Measurements from ENCODE around the gene KCNN3. TPM values are rescaled to one million over a fixed set of nuclear protein-coding genes. Genes with fewer than 3 reads are reported as not detected.

KCNN3 gene
- total and polyA plus RNA-seq, 10 donors = 0.13 to 15.1 (median 7.4) TPM

- DNase-seq = no peak
- H3K9me3 ChIP-seq = no peaks in the 10 kb centered on the region
- H3K27me3 ChIP-seq (replicated peaks in 1 of 7) = peaks cover 0 to 26% (median 0%) of the 10 kb centered on the region in 7 donors
- H3K27ac ChIP-seq = no peak overlapping the region
- no peaks in the 10 kb centered on the region for H3K36me3 ChIP-seq
- intact Hi-C loops (cut with DNase I; ENCODE audit: low total_unique reads) = no loop called here
- H3K4me3 ChIP-seq = no peak overlapping the region
- TF ChIP-seq POLR2AphosphoS5 (IDR thresholded peaks at IDR 0.05) (no peak), POLR2A (IDR thresholded peaks at IDR 0.05) (no peak)
- TF ChIP-seq, protein P1, sequence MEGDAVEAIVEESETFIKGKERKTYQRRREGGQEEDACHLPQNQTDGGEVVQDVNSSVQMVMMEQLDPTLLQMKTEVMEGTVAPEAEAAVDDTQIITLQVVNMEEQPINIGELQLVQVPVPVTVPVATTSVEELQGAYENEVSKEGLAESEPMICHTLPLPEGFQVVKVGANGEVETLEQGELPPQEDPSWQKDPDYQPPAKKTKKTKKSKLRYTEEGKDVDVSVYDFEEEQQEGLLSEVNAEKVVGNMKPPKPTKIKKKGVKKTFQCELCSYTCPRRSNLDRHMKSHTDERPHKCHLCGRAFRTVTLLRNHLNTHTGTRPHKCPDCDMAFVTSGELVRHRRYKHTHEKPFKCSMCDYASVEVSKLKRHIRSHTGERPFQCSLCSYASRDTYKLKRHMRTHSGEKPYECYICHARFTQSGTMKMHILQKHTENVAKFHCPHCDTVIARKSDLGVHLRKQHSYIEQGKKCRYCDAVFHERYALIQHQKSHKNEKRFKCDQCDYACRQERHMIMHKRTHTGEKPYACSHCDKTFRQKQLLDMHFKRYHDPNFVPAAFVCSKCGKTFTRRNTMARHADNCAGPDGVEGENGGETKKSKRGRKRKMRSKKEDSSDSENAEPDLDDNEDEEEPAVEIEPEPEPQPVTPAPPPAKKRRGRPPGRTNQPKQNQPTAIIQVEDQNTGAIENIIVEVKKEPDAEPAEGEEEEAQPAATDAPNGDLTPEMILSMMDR (IDR thresholded peaks at IDR 0.05 in 8 of 11, conservative IDR thresholded peaks at IDR 0.05 in 3 of 11) = no peak
- H3K4me1 ChIP-seq = peaks cover 8 to 24% (median 15%) of the 10 kb centered on the region in 6 donors
- 75 to 90% (median 83%) methylated on average over 8 of the region's 8 CpGs for WGBS, 5 donors
Measured at GRCh38 chr1:154802982-154803920, 66.8 kb downstream of the KCNN3 start.

DNA sequence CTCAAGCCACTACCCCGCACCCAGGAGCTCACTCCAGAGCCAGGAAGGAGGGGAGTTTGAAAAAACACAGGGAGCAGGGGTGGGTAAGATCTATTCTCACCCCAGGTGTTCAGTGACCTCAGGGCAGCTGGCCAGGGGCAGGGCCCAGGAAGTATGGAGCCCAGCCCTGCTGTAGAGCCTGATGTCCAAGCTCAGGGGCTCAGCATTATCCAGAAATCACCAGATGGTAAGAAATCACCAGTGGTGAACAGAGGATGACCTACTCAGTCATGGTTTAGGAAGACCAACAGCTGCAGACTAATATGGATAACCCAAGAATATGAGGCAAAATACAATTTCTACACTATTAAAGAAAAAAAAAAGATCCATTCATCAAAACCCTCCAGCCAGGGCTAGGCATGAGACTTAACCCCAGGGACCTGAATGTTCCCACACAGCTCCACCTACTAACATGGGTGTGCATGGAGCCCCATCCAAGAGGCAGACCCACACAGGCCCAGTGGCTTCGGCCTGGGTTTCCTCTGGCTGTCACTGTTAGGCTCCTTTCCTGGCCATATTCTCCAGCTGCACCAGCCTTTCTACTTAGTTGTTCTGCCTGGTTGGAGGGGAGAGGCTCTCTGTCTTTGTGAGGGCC, 67.6 kb downstream of the KCNN3 start:
- intact Hi-C loops (cut with DNase I; ENCODE audit: low total_unique reads) = no loop called here

DNA sequence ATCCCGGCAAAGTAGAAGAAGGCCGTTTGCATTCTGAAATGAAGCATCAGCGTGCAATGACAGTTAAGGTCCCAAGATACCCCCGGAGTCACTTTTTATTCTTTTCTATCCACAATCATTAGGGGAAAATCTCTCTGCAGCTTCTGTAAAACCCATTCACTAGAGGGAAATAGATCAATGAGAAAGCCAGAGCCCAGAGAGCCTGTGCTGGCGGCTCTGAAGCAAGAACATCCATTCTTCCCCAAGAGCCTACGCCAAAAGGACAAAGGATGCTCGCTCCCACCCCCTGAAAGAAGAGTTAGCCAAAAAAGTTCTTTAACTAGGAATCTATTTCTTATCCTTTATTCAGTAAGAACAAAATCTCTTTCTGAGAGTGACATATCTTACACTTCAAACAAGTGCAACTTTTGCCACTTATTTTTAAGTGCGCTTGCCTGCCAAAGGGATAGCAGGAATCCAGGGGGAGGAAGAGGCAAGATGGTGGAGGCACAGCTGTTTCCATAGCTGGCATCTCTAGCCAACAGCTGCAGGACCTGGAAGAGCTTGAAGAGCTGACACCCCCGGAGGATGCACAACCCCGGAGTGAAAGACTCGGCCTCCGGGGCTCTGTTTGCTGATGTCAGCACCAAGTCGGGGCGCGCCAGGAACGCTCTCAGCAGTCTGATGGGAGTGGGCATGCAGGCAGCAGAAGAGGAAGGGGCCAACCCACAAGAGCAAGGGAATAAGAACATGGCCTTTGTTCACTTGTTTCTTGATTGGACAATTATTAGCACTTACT, 68.7 kb downstream of the KCNN3 start:
- WGBS, 5 donors = 86 to 94% (median 91%) methylated on average over 16 of the region's 16 CpGs
- H3K4me3 ChIP-seq = no peak overlapping the region
- intact Hi-C loops (cut with DNase I; ENCODE audit: low total_unique reads) = no loop called here
- no peak for DNase-seq
- H3K9me3 ChIP-seq = no peaks in the 10 kb centered on the region
- peaks cover 0 to 9% (median 0%) of the 10 kb centered on the region in 7 donors for H3K27me3 ChIP-seq (replicated peaks in 1 of 7)
- TF ChIP-seq POLR2AphosphoS5 (IDR thresholded peaks at IDR 0.05) (no peak), POLR2A (IDR thresholded peaks at IDR 0.05) (no peak)
- TF ChIP-seq, protein P1 (IDR thresholded peaks at IDR 0.05 in 8 of 11, conservative IDR thresholded peaks at IDR 0.05 in 3 of 11) = no peak
- H3K4me1 ChIP-seq = peaks cover 0 to 7% (median 4%) of the 10 kb centered on the region in 6 donors
- H3K36me3 ChIP-seq = no peaks in the 10 kb centered on the region
- no peak overlapping the region for H3K27ac ChIP-seq

More for the DNA sequence above, 67.6 kb downstream of the KCNN3 start:
- no peaks in the 10 kb centered on the region for H3K9me3 ChIP-seq
- no peaks in the 10 kb centered on the region for H3K36me3 ChIP-seq
- no peak overlapping the region for H3K27ac ChIP-seq
- H3K27me3 ChIP-seq (replicated peaks in 1 of 7) = peaks cover 0 to 18% (median 0%) of the 10 kb centered on the region in 7 donors
- no peak for DNase-seq
- H3K4me1 ChIP-seq = peaks cover 7 to 18% (median 14%) of the 10 kb centered on the region in 6 donors
- no peak for TF ChIP-seq POLR2AphosphoS5 (IDR thresholded peaks at IDR 0.05)
- TF ChIP-seq POLR2A (IDR thresholded peaks at IDR 0.05) = no peak
- TF ChIP-seq, protein P1 (IDR thresholded peaks at IDR 0.05 in 8 of 11, conservative IDR thresholded peaks at IDR 0.05 in 3 of 11) = no peak
- H3K4me3 ChIP-seq = no peak overlapping the region
- WGBS, 5 donors = 75 to 96% (median 89%) methylated on average over 2 of the region's 2 CpGs
